Ramos (cell line): Measurements from ENCODE around the gene CCND1.

Source experiments
- in situ Hi-C: fragments of 300-500 bp; cut with MboI; formaldehyde crosslinking; loops from one replicate; pipeline ENCODE4 v1.14.3; 2022; ENCODE audit warnings: low sequenced_read_pairs; ENCODE audit not compliant: unreplicated experiment

Gene CCND1

DNA sequence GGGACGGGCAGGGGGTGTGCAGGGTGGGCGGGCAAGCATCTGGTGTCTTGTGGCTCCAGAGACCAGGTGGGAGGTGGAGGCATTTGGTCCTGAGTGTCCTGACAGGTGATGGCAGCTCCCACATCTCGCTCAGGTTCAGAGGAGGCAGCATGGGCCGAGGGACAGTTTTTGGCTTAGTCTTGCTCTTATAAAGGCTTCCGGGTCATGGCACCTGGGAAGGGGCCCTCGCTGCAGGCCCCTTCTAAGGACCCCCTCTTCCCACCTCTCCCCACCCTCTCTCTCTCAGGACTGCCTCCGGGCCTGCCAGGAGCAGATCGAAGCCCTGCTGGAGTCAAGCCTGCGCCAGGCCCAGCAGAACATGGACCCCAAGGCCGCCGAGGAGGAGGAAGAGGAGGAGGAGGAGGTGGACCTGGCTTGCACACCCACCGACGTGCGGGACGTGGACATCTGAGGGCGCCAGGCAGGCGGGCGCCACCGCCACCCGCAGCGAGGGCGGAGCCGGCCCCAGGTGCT is 9.9 kb downstream of the CCND1 start:
- in situ Hi-C loops, result loop anchor here (5.0 to 25.0 kb wide), 2 partner anchors 359 to 664 kb away; partner anchors contain the start of genes MRGPRD and MYEOV

DNA sequence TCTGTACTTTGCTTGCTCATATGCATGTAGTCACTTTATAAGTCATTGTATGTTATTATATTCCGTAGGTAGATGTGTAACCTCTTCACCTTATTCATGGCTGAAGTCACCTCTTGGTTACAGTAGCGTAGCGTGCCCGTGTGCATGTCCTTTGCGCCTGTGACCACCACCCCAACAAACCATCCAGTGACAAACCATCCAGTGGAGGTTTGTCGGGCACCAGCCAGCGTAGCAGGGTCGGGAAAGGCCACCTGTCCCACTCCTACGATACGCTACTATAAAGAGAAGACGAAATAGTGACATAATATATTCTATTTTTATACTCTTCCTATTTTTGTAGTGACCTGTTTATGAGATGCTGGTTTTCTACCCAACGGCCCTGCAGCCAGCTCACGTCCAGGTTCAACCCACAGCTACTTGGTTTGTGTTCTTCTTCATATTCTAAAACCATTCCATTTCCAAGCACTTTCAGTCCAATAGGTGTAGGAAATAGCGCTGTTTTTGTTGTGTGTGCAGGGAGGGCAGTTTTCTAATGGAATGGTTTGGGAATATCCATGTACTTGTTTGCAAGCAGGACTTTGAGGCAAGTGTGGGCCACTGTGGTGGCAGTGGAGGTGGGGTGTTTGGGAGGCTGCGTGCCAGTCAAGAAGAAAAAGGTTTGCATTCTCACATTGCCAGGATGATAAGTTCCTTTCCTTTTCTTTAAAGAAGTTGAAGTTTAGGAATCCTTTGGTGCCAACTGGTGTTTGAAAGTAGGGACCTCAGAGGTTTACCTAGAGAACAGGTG is 11.1 kb downstream of the CCND1 start:
- in situ Hi-C loops, result loop anchor here (5.0 to 25.0 kb wide), 2 partner anchors 360 to 665 kb away; partner anchors contain the start of genes MRGPRD and MYEOV

DNA sequence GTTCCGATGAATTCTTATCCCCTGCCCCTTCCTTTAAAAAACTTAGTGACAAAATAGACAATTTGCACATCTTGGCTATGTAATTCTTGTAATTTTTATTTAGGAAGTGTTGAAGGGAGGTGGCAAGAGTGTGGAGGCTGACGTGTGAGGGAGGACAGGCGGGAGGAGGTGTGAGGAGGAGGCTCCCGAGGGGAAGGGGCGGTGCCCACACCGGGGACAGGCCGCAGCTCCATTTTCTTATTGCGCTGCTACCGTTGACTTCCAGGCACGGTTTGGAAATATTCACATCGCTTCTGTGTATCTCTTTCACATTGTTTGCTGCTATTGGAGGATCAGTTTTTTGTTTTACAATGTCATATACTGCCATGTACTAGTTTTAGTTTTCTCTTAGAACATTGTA is 12.0 kb downstream of the CCND1 start:
- in situ Hi-C loops, result loop anchor here (5.0 to 25.0 kb wide), 2 partner anchors 361 to 666 kb away; partner anchors contain the start of genes MRGPRD and MYEOV

DNA sequence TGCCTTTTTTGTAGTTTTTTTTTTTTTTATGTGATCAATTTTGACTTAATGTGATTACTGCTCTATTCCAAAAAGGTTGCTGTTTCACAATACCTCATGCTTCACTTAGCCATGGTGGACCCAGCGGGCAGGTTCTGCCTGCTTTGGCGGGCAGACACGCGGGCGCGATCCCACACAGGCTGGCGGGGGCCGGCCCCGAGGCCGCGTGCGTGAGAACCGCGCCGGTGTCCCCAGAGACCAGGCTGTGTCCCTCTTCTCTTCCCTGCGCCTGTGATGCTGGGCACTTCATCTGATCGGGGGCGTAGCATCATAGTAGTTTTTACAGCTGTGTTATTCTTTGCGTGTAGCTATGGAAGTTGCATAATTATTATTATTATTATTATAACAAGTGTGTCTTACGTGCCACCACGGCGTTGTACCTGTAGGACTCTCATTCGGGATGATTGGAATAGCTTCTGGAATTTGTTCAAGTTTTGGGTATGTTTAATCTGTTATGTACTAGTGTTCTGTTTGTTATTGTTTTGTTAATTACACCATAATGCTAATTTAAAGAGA is 12.5 kb downstream of the CCND1 start:
- in situ Hi-C loops, result loop anchor here (5.0 to 25.0 kb wide), 2 partner anchors 361 to 666 kb away; partner anchors contain the start of genes MRGPRD and MYEOV

DNA sequence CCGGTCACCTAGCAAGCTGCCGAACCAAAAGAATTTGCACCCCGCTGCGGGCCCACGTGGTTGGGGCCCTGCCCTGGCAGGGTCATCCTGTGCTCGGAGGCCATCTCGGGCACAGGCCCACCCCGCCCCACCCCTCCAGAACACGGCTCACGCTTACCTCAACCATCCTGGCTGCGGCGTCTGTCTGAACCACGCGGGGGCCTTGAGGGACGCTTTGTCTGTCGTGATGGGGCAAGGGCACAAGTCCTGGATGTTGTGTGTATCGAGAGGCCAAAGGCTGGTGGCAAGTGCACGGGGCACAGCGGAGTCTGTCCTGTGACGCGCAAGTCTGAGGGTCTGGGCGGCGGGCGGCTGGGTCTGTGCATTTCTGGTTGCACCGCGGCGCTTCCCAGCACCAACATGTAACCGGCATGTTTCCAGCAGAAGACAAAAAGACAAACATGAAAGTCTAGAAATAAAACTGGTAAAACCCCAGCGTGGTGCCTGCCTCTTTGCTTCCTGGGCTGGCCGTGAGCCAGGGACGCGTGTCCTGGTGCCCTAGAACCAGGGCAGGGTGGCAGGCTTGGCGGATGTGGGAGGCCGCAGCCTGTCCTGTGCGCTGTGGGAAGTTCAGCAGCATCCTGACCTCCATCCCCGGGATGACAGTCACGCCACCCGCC is 13.2 kb downstream of the CCND1 start:
- in situ Hi-C loops, result loop anchor here (5.0 to 25.0 kb wide), 2 partner anchors 362 to 667 kb away; partner anchors contain the start of genes MRGPRD and MYEOV

DNA sequence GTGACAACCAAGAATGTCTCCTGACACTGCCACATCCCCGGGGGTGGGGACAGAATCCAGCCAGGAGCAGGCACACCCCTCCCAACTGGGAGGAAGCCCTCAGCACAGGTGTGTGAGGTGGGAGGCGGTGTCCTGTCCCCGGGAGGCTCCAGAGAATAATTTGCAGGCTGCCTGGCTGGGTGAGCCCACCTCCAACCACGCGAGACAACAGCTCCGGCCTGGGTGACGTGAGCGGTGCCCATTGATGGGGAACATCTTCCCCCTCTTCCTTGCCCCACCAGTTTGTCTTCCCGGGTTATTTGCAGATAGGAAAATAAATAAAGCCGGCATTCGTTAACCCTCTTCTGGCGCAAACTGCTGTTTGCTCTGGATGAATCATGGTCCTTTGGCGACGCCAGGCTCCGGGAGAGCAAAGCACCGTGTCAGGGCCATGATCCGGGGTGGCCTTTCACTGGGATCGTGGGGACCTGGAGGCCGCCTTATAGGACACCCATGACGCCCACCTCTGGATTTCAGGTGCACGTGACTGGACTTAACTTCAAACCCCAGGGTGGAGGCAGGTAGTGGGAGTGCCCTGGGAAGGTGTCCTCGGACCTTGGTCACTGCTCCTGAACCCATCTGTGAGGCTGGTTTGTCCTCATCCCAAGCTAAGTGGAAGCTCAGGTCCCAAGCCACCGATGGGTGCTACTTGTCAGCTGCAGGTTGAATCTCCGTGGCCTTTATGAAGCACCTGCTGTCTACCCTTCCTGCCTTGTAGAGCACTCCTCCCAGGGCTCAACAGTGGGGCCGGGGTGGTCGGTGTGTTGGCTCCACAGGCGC is 13.9 kb downstream of the CCND1 start:
- in situ Hi-C loops, result loop anchor here (5.0 to 25.0 kb wide), 2 partner anchors 363 to 668 kb away; partner anchors contain the start of genes MRGPRD and MYEOV

DNA sequence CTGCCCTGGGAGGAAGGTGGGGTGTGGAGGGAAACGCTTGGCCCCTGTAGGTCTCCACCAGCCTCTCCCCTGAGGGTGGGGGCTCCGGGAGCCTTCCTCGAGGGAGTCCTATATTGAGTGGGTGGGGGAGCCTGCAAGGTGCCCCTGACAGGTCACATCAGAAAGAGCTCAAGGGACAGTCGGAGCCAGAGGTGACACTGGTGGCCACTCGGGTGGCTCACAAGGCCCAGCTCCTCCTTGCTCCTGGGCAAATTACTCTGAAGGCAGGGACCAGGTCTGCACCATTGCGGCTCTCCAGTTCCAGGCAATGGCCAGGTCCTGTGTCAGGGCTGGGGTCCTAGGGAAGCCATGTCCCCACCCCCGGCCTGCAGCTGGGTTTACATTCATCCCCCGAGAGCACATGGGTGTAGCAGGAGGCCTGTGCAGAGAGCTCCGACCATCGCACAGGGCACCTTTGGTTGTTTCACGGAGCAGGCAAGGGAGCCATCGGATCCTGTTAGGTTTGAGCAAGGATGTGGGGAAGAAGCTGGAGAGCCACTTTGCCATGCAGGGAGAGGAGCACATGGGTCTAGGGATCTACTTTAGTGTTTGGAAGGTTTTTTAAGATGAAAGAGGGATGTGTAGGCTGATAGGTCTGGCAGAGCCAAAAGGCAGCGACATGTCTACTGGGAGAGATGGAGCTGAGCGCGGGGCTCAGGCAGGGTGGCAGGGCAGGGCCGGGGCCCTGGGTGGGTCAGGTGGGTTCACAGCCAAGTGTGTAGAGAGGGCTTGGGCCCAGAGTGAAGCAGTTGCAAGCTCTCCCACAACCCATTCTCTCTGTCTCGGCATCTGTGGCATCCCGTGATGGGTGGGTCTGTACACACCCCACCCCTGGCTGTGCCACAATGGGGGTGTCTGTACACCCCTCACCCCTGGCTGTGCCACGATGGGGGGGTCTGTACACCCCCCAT is 14.8 kb downstream of the CCND1 start:
- in situ Hi-C loops, result loop anchor here (25.0 kb wide), 1 partner anchor 668 kb away; the partner anchor contains the start of gene MRGPRD

DNA sequence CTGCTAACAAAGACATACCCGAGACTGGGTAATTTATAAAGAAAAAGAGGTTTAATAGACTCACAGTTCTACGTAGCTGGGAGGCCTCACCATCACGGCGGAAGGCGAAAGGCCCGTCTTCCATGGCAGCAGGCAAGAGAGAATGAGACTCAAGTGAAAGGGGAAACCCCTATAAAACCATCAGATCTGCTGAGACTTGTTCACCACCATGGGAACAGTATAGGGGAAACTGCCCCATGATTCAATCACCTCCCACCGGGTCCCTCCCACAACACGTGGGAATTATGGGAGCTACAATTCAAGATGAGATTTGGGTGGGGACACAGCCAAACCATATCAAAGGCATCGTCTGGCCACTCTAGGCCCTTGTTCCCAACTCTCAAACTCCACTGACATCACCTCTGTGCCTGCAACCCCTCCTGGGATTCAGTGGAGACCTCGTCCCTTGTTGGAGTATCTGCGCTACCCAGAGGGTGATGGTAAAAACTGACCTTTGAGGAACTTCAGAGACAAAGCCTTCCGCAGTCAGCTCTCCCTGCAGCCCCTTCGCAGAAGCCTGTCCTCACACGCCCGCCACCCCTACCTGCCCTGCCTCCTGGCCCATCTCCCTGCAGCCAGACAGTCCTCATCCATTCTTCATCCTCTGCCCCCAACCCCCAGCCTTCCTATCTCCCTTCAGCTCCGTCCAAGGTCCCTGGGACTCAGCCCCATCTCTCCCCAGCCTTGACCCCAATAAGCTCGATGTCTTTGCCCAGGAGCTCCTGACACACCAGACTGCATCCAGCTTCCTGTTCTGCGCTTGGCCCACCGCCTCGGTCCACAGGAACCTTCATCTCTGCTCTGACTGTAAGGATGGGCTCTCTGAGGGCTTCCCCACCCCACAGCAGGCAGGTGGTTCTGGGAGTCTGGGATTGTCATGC is 15.8 kb downstream of the CCND1 start:
- in situ Hi-C loops, result loop anchor here (25.0 kb wide), 1 partner anchor 669 kb away; the partner anchor contains the start of gene MRGPRD

DNA sequence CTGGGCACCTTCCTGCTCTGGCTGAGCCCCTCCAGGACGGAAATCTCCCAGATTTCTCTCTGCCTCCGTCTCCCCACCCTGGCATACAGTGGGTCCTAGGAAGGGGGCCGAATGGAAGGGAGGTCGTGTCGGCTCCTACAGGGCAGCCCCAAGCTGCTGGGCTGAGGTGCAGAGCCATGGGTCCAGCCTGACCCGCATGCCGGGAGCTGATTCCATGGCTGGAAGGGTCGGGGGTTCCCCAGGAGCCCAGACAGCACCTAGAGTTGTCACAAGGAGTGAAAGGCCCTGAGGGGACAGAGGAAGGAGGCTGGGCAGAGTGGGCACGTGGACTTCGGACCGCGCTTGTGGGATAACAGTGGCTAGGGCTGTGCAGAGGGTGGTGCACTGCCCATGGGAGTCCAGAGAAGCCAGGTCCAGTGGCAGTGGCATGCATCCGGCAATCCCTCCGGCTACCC is 16.5 kb downstream of the CCND1 start:
- in situ Hi-C loops, result loop anchor here (25.0 kb wide), 1 partner anchor 670 kb away; the partner anchor contains the start of gene MRGPRD

DNA sequence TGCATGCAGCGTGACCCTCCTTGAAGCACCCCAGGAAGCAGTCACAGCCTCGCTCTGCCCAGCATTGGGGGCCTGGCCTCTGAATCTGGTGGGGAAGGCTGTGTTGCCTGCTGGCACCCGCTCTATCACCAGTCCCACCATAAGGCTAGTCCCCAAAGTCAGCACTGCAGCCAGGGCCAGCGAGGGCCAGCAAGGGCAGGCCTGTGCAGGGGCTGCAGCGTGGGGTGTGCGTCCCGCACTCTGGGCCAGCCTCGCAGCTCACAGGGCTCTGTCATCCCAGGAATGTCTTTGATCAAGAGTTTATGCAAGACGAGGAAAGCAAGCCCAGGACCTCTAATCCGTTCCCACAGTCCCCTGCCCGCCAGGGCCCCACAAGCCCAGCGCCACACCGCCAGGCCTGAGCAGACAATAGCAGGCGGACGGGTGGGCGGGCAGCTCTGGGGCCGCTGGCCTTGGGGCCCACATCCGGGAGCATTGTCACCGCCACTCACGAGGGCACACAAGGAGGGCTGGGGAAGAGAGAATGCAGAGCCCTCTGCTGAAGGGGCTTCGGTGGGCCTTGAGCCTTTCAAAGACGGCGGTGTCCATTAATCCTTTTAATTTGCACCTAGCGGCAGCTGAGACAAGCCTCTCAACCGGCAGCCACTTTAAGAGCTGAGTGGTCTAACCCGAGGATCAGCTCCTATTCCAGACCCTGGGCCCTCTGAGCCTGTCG is 17.1 kb downstream of the CCND1 start:
- in situ Hi-C loops, result loop anchor here (25.0 kb wide), 1 partner anchor 671 kb away; the partner anchor contains the start of gene MRGPRD

DNA sequence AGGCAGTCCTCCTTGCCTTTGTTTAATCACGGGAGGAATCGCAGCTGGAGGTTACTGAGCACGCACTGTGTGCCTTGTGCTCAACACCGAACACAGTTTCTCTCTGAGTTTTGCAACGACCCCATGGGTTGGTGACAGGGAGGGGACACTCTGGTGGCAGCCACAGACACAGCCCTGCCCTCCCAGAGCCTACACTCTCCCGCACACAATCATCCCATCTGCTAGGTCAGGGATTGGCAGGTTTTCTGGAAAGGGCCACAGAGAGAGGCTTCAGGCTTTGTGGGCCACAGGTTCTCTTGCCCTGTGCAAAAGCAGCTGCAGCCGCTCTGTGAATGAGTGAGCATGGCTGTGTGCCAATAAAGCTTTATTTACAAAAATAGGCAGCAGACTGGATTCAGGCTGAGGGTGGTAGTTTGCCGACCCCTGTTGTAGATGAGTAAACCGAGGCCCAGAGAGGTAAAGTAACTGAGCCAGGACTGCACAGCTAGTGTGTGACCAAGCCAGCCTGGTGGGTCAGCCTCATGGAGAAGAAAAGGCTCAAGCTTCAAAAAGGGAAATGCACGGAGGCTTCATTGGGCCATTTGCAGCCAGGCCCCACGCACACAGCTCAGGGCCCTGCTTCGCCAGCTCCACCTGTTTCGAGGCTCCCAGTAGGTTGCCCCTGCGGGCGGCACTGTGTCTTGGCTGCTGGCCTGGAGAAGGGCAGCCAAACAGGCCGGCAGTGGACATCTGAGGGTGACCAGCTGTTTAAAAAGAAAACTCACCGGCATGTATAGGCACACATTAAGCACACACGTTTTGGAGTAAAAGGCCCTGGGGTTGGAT is 17.9 kb downstream of the CCND1 start:
- in situ Hi-C loops, result loop anchor here (25.0 kb wide), 1 partner anchor 672 kb away; the partner anchor contains the start of gene MRGPRD

DNA sequence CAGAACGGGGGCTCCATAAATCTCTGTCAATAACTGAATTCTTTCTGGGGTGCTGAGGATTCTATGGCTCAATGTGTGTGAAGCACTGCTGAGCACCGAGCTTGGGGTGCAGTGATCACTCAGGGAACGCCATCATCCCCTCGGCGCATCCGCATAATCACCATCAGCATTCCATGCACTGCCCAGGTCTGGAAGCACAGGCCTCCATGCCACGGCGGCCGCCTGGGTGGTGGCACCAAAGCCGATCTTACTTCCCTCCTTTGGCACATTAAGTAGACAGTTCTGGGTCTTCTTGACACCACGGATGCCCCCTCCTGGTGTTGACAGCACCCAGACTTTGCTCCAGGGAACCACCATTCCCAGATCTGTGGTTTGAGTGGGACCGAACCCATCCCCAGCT is 18.6 kb downstream of the CCND1 start:
- in situ Hi-C loops, result loop anchor here (25.0 kb wide), 1 partner anchor 672 kb away; the partner anchor contains the start of gene MRGPRD

DNA sequence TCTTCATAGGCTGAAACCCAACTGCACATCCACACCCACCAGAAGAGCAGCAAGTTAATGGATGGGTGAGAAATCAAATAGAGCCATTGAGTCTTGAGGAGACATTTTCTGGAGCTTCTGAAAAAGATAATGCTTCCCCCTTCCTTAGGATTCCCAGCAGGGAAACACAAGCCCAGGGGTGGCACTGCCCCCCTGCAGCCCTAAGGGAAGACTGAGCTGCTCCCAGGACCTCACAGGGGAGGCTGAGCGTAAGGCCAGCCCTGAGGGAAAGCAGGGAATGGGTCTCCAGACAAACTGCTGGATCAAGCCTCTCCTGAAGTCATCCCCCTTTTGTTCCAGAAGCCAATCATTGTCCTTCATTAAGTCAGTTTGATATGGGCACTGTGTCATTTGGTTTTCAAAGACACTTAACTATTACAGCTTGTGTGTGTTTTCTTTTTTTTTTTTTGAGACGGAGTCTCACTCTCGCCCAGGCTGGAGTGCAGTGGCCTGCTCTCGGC is 19.1 kb downstream of the CCND1 start:
- in situ Hi-C loops, result loop anchor here (25.0 kb wide), 1 partner anchor 673 kb away; the partner anchor contains the start of gene MRGPRD

DNA sequence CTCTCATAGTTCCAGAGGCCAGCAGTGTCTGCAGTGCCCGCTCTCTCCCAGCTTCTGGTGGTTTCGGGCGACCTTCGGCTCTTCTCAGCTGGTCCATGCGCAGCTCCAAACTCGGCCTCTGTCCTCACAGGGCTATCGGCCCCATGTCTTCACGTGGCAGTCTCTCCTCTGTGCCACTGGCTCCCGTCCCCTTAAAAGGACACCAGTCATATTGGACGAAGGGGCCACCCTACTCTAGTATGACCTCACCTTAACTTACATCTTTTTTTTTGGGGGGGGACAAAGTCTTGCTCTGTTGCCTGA is 20.4 kb downstream of the CCND1 start:
- in situ Hi-C loops, result loop anchor here (25.0 kb wide), 1 partner anchor 674 kb away; the partner anchor contains the start of gene MRGPRD

DNA sequence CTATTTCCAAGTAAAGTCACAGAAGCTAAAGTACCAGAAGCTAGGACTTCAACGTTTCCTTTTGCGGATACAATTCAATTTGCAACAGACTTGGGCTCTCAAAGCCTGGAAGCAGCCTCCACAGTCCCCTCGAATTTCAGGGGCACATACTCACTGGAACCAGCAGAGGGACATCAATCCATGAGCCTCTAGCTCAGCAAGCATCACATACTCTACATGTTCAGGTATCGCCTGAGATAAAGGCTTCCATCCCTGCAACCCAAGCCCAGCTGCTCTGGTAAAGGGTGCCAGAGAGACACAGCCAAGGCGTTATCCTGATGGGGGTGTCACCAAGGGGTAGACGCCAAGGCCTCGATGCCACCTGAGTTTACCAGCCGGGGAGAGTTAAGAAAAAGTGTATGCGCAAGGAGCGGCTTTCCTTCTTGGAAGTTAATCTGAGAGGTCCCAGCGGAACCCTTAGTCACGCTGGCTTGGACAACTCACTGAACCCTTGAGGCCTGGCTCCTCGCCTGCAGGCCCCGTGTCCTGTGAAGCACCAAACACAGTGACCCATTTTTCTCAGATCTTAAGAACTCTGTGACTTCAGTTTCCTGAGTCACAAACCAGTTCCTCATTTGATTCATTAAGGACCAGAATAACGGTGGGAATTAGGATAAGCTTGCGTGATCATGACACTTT is 21.2 kb downstream of the CCND1 start:
- in situ Hi-C loops, result loop anchor here (25.0 kb wide), 1 partner anchor 675 kb away; the partner anchor contains the start of gene MRGPRD
